Right lobe of liver (tissue), 6 donors: ENCODE measurements around the gene SYNE1. TPM values are rescaled to one million over a fixed set of nuclear protein-coding genes. Genes with fewer than 3 reads are reported as not detected.
"Not testable (repeated sequence)": the region's sequence is repeated elsewhere in the genome, so short reads cannot be mapped to it uniquely, and the experiment has no call there.

ENCODE experiments used
- ATAC-seq, 4 donors: fragments of 200-7000 bp; cut with Tn5 transposase; one replicate each; pipeline ENCODE4 v1.9.1; 2020; ENCODE audit warnings: mild to moderate bottlenecking in 4 of 4, moderate library complexity in 4 of 4
- DNase-seq, 3 donors: peaks; one replicate each; pipeline ENCODE4 v3.0.0-alpha.2; 2020
- H3K27ac ChIP-seq, 3 donors: fragments of 200-600 bp; one replicate each; pipeline ENCODE4 v1.8.0; 2022
- H3K27me3 ChIP-seq, 2 donors: fragments of 200-600 bp; one replicate each; pipeline ENCODE4 v1.8.0; 2022
- H3K36me3 ChIP-seq, 4 donors: fragments of 200-600 bp; sonication (generic) in 1 of 4; one replicate each; pipeline versions ENCODE4 v1.5.1 to v1.8.0; 2017 to 2022; ENCODE audit warnings: control low read depth in 1 of 4
- H3K4me1 ChIP-seq, 4 donors: fragments of 200-600 bp; sonication (generic) in 1 of 4; one replicate each; pipeline versions ENCODE4 v1.5.1 to v1.8.0; 2017 to 2022; ENCODE audit warnings: control low read depth in 1 of 4
- H3K4me3 ChIP-seq, 3 donors: fragments of 200-600 bp; one replicate each; pipeline ENCODE4 v1.8.0; 2022
- H3K9me3 ChIP-seq, 4 donors: fragments of 200-600 bp; sonication (generic) in 1 of 4; one replicate each; pipeline versions ENCODE4 v1.5.1 to v1.8.0; 2017 to 2022; ENCODE audit warnings: control low read depth in 1 of 4
- CTCF ChIP-seq, 4 donors: fragments of 200-600 bp in 3 of 4; fragments of 450-650 bp in 1 of 4; IDR thresholded peaks; one replicate each; pipeline versions ENCODE4 v1.5.1 to v1.8.0; 2016 to 2022; ENCODE audit warnings: antibody characterized with exemption in 4 of 4, mild to moderate bottlenecking in 2 of 4
- POLR2A ChIP-seq: fragments of 450-650 bp; IDR thresholded peaks from one replicate; pipeline ENCODE4 v1.6.1; 2017; ENCODE audit warnings: antibody characterized with exemption, mild to moderate bottlenecking
- WGBS: methylation state at CpG from one replicate; pipeline ENCODE4 v1.1.6; 2018; ENCODE audit warnings: low coverage, low lambda C conversion rate; ENCODE audit not compliant: insufficient coverage; ENCODE audit errors: missing lambda C conversion rate; 5-methylcytosine and 5-hydroxymethylcytosine counted together
- intact Hi-C, 2 donors: fragments of 100-400 bp; cut with DNase I; formaldehyde crosslinking; loops; one replicate each; pipeline versions ENCODE4 v1.11.2 to v1.14.1; 2022
- total RNA-seq, 6 experiments: library from RNA; depleted of rRNA in 2 of 6; stranded (reverse); fragments of >200 nt in 2 of 6; fragmentation: NEBNext Ultra II Directional in 3 of 6; extraction: Animal tissue kit (Norgen Biotek cat#: 25700) in 3 of 6; gene quantifications; one replicate each; pipeline versions ENCODE4 v1.1.0 to v1.2.4, GENCODE V29; 2016 to 2023
- donor health status: DM: no; HTN: yes; CAD: no.
- donor health status: DM: no; HTN: no; CAD: no.
- donor health status: DM: no; HTN: no; CAD: no.
- donor health status: DM: no; HTN: yes; CAD: no.
- donor health status: DM: no; HTN: yes; CAD: no.

Gene SYNE1
- total RNA-seq, 6 experiments from 2014 or later: 22.8 to 43.2 (median 25.0) TPM

DNA sequence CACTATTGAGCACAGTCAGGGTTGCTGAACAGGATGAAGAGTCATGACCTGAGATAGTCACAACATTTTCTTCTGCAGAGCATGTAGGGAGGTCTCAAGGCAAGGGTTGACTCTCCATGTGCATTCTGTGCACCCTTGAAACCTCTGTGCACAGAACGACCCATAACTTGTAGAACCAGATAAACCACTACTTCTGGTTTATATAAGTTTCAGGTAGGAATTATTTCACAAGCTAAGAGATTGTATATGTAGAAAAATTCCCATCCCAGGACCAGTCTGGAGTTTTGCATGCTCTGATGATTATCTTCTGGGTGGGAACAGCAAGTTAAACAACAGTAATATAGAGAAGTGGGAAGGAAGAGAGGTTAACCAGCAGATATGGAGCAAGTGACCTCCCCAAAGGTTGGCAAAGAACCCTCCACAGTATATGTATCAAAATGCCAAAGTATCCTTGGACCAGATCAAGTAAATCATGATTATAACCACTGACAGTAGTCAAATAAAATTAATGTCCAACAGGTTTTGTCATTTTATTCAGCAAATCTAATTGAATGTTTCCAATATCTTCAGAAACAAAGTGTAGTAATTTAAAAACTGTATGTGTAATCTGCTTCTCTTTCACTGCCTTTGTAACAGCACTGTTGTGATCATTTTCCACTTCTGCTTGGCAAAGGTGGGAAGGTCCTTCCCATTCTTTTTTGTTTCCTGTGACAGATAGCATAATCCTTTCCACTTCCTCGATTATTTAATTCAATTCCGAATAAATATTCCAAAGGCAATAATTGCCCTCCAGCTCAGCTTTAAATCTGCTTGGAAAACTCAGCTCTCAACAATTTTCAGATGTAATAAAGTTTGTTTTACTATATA lies 104.4 kb downstream of the SYNE1 start:
- Histone ChIP-seq H3K27me3 (no peaks in the 10 kb centered on the region), H3K9me3 (no peaks in the 10 kb centered on the region), H3K36me3 (no peaks in the 10 kb centered on the region), H3K4me3 (no peak overlapping the region), H3K27ac (no peak overlapping the region), H3K4me1 (no peaks in the 10 kb centered on the region)
- intact Hi-C loops: no loop called here
- no peak for ATAC-seq
- TF ChIP-seq CTCF (IDR thresholded peaks at IDR 0.05): no peak
- no peak for TF ChIP-seq POLR2A
- DNase-seq: no peak
- 40% methylated on average over 3 of the region's 3 CpGs for WGBS

DNA sequence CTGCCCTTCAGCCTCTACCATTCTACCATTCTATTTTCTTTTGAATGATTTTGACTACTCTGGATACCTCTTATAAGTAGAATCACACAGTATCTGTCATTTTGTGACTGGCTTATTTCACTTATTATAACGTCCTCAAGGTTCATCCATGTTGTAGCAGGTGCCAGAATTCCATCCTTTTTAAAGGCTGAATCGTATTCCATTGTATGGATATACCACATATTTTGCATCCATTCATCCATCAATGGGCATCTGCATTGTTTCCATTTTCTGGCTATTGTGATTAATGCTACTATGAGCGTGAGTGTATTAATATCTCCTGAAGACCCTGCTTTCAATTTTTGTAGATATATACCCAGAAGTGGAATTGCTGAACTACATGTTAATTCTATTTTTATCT lies 105.5 kb downstream of the SYNE1 start:
- no peak overlapping the region for H3K27ac ChIP-seq
- DNase-seq: no peak
- no peak overlapping the region for H3K4me3 ChIP-seq
- no peaks in the 10 kb centered on the region for H3K36me3 ChIP-seq
- no peak for TF ChIP-seq CTCF (IDR thresholded peaks at IDR 0.05)
- no peak for ATAC-seq
- no peaks in the 10 kb centered on the region for H3K27me3 ChIP-seq
- WGBS: 59% methylated on average over 3 of the region's 3 CpGs
- H3K9me3 ChIP-seq: no peaks in the 10 kb centered on the region
- no peaks in the 10 kb centered on the region for H3K4me1 ChIP-seq
- intact Hi-C loops: no loop called here

DNA sequence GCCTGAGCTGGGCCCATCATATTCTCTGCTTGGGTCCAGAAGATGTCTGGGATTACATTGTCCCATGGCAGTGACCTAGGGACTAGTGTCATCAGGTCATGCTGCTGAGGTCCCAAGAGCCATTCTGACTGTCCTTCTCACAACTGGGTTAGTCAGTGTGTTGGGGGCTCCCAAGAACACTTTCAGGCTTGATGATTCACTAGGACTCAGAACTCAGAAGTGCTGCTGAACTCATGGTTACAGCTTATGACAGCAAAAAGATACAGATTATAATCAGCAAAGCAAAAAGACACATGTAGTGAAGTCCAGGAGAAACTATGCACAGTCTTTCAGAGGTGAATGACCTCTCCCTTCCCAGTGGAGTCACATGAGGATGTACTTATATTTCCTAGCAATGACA lies 107.8 kb downstream of the SYNE1 start:
- no peak overlapping the region for H3K4me3 ChIP-seq
- intact Hi-C loops: no loop called here
- H3K27ac ChIP-seq: no peak overlapping the region
- H3K4me1 ChIP-seq: no peaks in the 10 kb centered on the region
- no peak for DNase-seq
- no peak for ATAC-seq
- no peak for TF ChIP-seq POLR2A
- TF ChIP-seq CTCF (IDR thresholded peaks at IDR 0.05): no peak
- H3K36me3 ChIP-seq: no peaks in the 10 kb centered on the region
- H3K27me3 ChIP-seq: no peaks in the 10 kb centered on the region
- H3K9me3 ChIP-seq: no peaks in the 10 kb centered on the region

DNA sequence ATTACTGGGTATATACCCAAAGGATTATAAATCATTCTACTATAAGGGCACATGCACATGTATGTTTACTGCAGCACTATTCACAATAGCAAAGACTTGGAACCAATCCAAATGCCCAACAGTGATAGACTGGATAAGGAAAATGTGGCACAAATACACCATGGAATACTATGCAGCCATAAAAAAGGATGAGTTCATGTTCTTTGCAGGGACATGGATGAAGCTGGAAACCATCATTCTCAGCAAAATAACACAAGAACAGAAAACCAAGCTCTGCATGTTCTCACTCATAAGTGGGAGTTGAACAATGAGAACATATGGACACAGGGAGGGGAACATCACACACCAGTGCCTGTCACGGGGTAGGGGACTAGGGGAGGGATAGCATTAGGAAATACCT lies 123.0 kb downstream of the SYNE1 start:
- H3K27ac ChIP-seq, H3K27me3 ChIP-seq, ATAC-seq, DNase-seq, H3K9me3 ChIP-seq, intact Hi-C loops, H3K4me3 ChIP-seq, H3K36me3 ChIP-seq, H3K4me1 ChIP-seq: not testable (repeated sequence)
- WGBS: 100% methylated on average over 1 of the region's 1 CpG

DNA sequence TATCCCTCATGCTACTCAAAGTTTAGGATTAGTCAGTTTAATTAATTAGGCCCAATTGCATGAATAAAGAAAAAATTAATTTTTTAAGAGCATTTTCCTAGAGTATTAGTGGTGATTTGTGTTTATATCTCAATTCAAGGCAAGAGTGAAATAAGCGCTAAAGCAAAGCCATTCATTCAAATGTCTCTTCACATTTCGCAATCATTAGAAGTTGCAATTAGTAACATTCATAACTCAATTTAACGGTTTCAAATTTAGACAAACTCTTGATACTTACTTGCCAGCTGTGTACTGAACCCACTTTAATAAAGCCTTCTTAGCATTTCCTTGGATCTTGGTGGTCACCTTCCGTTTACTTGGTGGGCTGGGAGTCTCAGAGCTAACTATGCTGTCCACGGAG lies 127.2 kb downstream of the SYNE1 start:
- 74% methylated on average over 5 of the region's 5 CpGs for WGBS
- Histone ChIP-seq H3K27me3 (no peaks in the 10 kb centered on the region), H3K36me3 (no peaks in the 10 kb centered on the region), H3K4me3 (no peak overlapping the region), H3K27ac (no peak overlapping the region), H3K9me3 (no peaks in the 10 kb centered on the region), H3K4me1 (no peaks in the 10 kb centered on the region)
- intact Hi-C loops: no loop called here
- TF ChIP-seq POLR2A (no peak), CTCF (IDR thresholded peaks at IDR 0.05) (no peak)
- no peak for ATAC-seq
- no peak for DNase-seq
